ENCODE results near the gene CHRNB2.

GRCh38 chr1:154546264-154547063 lies 21.1 kb upstream of the CHRNB2 start:
- TF ChIP-seq, protein P1, sequence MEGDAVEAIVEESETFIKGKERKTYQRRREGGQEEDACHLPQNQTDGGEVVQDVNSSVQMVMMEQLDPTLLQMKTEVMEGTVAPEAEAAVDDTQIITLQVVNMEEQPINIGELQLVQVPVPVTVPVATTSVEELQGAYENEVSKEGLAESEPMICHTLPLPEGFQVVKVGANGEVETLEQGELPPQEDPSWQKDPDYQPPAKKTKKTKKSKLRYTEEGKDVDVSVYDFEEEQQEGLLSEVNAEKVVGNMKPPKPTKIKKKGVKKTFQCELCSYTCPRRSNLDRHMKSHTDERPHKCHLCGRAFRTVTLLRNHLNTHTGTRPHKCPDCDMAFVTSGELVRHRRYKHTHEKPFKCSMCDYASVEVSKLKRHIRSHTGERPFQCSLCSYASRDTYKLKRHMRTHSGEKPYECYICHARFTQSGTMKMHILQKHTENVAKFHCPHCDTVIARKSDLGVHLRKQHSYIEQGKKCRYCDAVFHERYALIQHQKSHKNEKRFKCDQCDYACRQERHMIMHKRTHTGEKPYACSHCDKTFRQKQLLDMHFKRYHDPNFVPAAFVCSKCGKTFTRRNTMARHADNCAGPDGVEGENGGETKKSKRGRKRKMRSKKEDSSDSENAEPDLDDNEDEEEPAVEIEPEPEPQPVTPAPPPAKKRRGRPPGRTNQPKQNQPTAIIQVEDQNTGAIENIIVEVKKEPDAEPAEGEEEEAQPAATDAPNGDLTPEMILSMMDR (IDR thresholded peaks at IDR 0.05): peak; percentile 59 to 81 (median 68)
- TF ChIP-seq EP300 (IDR thresholded peaks at IDR 0.05): no peak
- no peak for TF ChIP-seq POLR2A (IDR thresholded peaks at IDR 0.05)

Data from tibial nerve (tissue), 4 donors.